Activated T-helper 1 cell treated with anti-CD3 and anti-CD28 coated beads, Interleukin-12 subunit alpha, Interleukin-12 subunit beta, Interleukin-2, Interleukin-4 antibody, amounts not matched to agents 30 ng/mL and 10 ng/mL and 1 ng/mL, durations not matched to agents 14 hours and 24 hours and 36 hours (primary cell): ENCODE measurements around the gene KIRREL3. TPM values are rescaled to one million over a fixed set of nuclear protein-coding genes. Genes with fewer than 3 reads are reported as not detected.

ENCODE experiments used
- DNase-seq: peaks from one replicate; pipeline ENCODE4 v3.0.0; 2021; ENCODE audit warnings: low spot score
- H3K27ac Mint-ChIP-seq: one replicate; pipeline ENCODE4 v1.8.0; 2021; ENCODE audit warnings: mild to moderate bottlenecking, mixed read lengths
- H3K27me3 Mint-ChIP-seq: one replicate; pipeline ENCODE4 v1.8.0; 2022; ENCODE audit warnings: mild to moderate bottlenecking, moderate library complexity, mixed read lengths; ENCODE audit not compliant: insufficient read depth
- H3K36me3 Mint-ChIP-seq: one replicate; pipeline ENCODE4 v1.8.0; 2021; ENCODE audit warnings: low read depth, mixed read lengths
- H3K4me1 Mint-ChIP-seq: one replicate; pipeline ENCODE4 v1.8.0; 2021; ENCODE audit warnings: low read depth, mixed read lengths
- H3K4me3 Mint-ChIP-seq: one replicate; pipeline ENCODE4 v1.8.0; 2021; ENCODE audit warnings: mild to moderate bottlenecking, moderate library complexity, mixed read lengths
- H3K9me3 Mint-ChIP-seq: one replicate; pipeline ENCODE4 v1.8.0; 2021; ENCODE audit warnings: mixed read lengths
- intact Hi-C: fragments of 100-400 bp; cut with micrococcal nuclease; formaldehyde crosslinking; loops from one replicate; pipeline ENCODE4 v1.15.1; 2024
- total RNA-seq: library from RNA; stranded (reverse); gene quantifications from 2 replicates; pipeline ENCODE4 v1.2.3, GENCODE V29; 2022

The KIRREL3 gene
- total RNA-seq, 1 donor from 2014 or later: not detected

DNA sequence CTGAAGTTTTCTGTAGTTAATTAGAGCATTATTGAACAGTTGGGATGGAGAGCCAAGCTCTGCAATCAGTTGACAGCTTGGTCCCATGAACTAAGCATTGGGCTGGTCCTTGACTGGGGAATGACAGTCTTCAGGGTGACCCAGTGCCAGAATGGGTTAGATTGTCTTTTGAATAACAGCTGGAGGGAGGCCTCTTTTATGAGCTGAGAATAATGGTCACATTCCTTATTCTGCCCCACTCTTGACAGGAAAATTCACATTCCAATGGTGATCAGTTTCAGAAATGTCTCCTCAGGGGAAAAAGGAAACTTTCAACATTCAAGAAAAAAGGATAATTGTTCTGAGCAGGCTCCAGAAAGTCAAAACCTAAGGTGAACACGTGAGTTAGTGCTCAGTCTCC lies 113.9 kb downstream of the KIRREL3 start:
- Mint-ChIP-seq H3K27me3 (peaks cover 4% of the 10 kb centered on the region), H3K36me3 (no peaks in the 10 kb centered on the region), H3K4me3 (no peak overlapping the region), H3K27ac (no peak overlapping the region), H3K9me3 (no peaks in the 10 kb centered on the region), H3K4me1 (no peaks in the 10 kb centered on the region)
- intact Hi-C loops: no loop called here
- DNase-seq: no peak

DNA sequence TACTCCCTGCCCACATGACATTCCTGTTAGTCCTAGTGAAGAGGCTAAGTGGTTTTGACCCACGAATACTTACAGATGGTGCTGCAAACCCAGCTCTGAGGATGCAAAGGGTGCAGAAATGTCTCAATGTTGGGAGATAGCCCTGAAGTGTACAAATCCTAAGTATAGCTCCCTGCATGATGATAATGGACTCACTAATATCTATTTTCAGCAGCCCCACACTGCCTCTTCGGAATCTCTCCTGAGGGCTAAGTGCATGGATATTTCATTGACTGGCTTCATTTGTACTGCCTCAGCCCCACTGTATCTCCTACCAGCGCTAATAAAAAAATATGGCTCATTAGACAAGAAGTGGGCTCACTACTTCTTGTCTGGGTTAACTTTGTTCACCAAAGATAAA lies 114.5 kb downstream of the KIRREL3 start:
- Mint-ChIP-seq H3K27me3 (peaks cover 4% of the 10 kb centered on the region), H3K9me3 (no peaks in the 10 kb centered on the region), H3K4me1 (no peaks in the 10 kb centered on the region), H3K27ac (no peak overlapping the region), H3K36me3 (no peaks in the 10 kb centered on the region), H3K4me3 (no peak overlapping the region)
- DNase-seq: no peak
- intact Hi-C loops: no loop called here

DNA sequence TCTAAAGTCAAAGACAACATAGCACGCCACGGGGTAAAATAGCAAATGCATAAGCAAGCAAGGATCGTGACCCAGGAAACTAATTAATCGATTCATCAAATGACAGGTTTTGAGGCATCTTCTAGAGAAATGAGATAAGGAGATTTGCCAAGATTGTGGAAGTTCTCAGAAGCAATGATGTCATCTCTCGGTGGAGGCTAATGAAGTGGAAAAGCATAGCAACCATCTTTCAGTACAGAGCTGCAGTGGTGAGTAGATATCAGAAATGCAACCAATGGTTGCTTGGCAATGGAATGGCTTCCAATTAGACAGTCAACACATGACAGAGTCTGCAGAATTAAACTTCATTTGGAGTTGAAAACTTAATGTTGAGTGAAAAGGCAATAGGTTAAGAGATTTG lies 116.0 kb downstream of the KIRREL3 start:
- Mint-ChIP-seq H3K4me3 (no peak overlapping the region), H3K9me3 (no peaks in the 10 kb centered on the region), H3K36me3 (no peaks in the 10 kb centered on the region), H3K4me1 (no peaks in the 10 kb centered on the region), H3K27me3 (peaks cover 4% of the 10 kb centered on the region), H3K27ac (no peak overlapping the region)
- intact Hi-C loops: no loop called here
- no peak for DNase-seq

DNA sequence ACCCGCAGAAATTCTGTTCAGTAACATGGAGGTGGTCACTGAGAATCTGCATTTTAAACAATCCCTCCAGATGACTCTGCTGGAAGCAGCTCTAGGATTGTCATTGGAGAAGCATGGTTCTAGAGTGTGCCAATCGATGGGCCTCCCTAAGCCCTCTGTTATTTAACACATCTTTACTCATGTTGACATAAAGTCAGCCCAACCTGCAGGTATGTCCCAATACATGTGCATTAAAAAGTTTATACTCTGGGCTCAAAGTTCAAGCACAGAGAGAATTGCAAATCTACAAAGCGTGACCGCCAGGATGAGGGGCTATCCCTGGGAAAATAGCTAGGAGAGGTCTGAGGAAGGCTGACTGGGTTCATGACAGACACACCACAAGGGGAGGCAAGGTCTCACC lies 116.4 kb downstream of the KIRREL3 start:
- DNase-seq: no peak

DNA sequence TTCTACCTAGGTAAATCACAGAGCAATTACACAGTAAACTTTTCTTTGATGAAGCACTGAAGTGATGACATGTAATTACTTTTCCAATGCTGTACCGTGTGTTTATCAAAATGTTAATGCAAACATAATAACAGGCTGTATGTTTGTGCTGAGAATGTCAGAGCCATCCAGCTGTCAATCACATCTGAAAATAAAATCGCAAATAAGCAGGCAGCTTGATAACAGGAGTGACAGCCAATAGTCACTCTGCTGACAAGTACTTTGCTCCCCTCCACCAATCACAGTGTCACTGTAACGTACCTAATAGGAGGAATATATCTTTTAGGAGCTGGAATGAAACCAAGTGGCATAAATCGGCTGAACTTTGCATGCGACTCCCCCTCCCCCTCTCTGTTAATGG lies 119.7 kb downstream of the KIRREL3 start:
- Mint-ChIP-seq H3K4me3 (no peak overlapping the region), H3K36me3 (no peaks in the 10 kb centered on the region), H3K9me3 (no peaks in the 10 kb centered on the region), H3K27me3 (peaks cover 4% of the 10 kb centered on the region), H3K4me1 (no peaks in the 10 kb centered on the region), H3K27ac (no peak overlapping the region)
- intact Hi-C loops: no loop called here
- DNase-seq: no peak

More for the DNA sequence above, 116.4 kb downstream of the KIRREL3 start:
- intact Hi-C loops: no loop called here
- Mint-ChIP-seq H3K4me1 (no peaks in the 10 kb centered on the region), H3K27me3 (peaks cover 4% of the 10 kb centered on the region), H3K9me3 (no peaks in the 10 kb centered on the region), H3K36me3 (no peaks in the 10 kb centered on the region), H3K27ac (no peak overlapping the region), H3K4me3 (no peak overlapping the region)

DNA sequence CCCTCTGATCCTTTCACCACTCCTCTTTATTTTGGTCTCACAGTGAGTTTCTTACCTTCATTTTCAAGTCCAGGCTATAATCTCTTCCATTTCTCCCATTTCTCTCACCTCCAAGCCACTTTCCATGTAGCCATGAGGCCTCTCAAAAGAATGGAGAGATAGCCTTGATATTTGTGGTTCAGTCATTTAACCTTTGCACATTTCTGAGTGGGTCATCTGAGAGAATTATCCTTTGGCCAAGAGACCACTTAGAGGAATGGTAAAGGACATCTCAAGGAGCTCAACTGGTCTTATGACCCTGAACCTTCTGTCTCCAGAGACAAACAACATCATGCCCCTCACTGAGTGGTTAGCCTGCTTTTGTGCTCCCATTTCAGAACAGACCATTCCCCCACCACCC lies 121.1 kb downstream of the KIRREL3 start:
- Mint-ChIP-seq H3K27ac (no peak overlapping the region), H3K36me3 (no peaks in the 10 kb centered on the region), H3K4me1 (no peaks in the 10 kb centered on the region), H3K27me3 (peaks cover 4% of the 10 kb centered on the region), H3K4me3 (no peak overlapping the region), H3K9me3 (no peaks in the 10 kb centered on the region)
- no peak for DNase-seq
- intact Hi-C loops: no loop called here

DNA sequence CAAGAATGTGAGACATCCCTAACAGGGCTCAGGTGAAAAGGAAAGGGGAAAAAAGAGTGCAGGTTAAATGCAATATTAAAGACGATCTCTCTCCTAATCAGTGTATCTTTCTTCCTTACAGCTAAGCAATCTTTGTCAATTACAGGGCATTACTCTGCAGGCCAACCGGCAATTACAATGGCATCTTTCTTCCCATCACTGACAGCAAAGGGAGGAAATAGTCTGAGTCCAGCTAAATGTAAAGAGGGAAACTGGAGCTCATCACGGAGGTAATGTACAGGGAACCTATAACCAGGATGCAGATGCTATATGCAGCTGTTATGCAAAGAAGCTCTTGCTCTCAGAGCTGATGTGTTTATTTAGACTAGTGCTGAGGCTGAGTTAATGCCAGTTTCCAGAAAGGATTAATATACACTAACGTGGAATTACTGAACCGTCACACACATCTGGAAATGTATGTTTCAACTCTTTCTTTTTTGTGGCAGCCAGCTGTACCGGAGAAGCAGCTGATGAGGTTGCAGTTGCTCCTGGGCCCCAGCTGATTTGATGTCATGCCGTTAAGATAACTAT lies 121.6 kb downstream of the KIRREL3 start:
- intact Hi-C loops: no loop called here
- Mint-ChIP-seq H3K27ac (no peak overlapping the region), H3K27me3 (peaks cover 4% of the 10 kb centered on the region), H3K9me3 (no peaks in the 10 kb centered on the region), H3K4me1 (no peaks in the 10 kb centered on the region), H3K4me3 (no peak overlapping the region), H3K36me3 (no peaks in the 10 kb centered on the region)
- DNase-seq: no peak

DNA sequence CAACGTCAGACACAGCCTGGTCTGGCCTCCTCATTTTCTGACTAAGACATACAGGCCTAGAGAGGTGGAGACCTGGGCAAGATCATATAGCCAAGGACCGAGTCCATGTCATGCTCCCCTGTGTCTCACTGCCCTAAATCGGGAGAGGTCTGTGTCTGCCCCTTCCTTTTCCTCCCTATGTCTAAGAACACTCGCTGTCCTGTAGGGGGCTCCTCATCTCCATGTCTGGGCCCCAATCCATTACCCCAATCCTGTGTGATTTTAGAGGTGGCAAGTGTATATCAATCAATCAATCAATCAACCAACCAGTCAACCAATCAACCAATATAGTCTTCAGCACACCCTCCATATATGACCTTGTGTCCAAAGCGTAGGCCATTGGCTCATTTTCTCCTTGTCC lies 125.7 kb downstream of the KIRREL3 start:
- H3K4me3 Mint-ChIP-seq: no peak overlapping the region
- DNase-seq: no peak
- intact Hi-C loops: no loop called here
- peaks cover 3% of the 10 kb centered on the region for H3K9me3 Mint-ChIP-seq
- H3K36me3 Mint-ChIP-seq: no peaks in the 10 kb centered on the region
- H3K4me1 Mint-ChIP-seq: no peaks in the 10 kb centered on the region
- peaks cover 3% of the 10 kb centered on the region for H3K27me3 Mint-ChIP-seq
- no peak overlapping the region for H3K27ac Mint-ChIP-seq

DNA sequence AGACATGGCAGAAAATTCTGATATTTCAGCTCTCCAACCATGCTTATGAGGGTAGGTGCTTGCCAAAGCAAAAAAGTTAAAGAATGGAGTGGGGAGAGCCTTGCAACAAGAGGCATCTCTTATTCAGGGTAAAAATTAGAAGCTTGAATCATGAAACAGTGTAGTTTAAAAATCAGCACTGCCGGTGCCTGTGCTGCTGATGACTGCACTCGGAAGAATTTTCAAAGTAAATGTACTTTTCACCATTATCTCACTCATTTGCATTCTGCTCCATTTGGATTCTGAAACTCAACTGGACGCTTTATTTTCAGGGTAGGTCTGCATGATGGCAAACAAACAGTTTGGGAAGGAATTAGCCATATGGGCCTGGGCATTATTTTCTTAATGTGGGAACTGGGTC lies 126.3 kb downstream of the KIRREL3 start:
- H3K36me3 Mint-ChIP-seq: no peaks in the 10 kb centered on the region
- H3K27me3 Mint-ChIP-seq: peaks cover 3% of the 10 kb centered on the region
- no peaks in the 10 kb centered on the region for H3K4me1 Mint-ChIP-seq
- intact Hi-C loops: no loop called here
- no peak for DNase-seq
- no peak overlapping the region for H3K27ac Mint-ChIP-seq
- H3K4me3 Mint-ChIP-seq: no peak overlapping the region
- H3K9me3 Mint-ChIP-seq: peaks cover 3% of the 10 kb centered on the region

DNA sequence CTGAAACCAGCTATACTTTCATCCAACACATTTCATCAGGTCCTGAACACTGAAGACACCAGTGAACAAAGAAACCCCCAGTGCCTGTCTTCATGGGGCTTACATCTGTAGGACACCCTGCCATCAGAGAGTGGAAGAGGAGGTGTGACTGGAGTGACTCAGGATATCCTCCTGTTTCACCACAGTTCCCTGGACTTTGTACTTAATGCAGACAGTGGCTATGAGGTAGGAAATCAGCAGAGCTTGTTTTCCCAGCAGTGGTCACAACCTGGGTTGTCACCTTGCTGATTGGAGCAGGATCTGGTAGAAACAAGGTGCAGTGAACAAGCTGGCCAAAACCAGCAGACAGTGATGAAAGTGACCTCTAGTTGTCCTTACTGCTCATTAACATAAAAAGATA lies 128.8 kb downstream of the KIRREL3 start:
- intact Hi-C loops: no loop called here
- no peak overlapping the region for H3K27ac Mint-ChIP-seq
- peaks cover 3% of the 10 kb centered on the region for H3K27me3 Mint-ChIP-seq
- no peak for DNase-seq
- H3K4me3 Mint-ChIP-seq: no peak overlapping the region
- H3K9me3 Mint-ChIP-seq: peaks cover 3% of the 10 kb centered on the region
- no peaks in the 10 kb centered on the region for H3K4me1 Mint-ChIP-seq
- no peaks in the 10 kb centered on the region for H3K36me3 Mint-ChIP-seq

DNA sequence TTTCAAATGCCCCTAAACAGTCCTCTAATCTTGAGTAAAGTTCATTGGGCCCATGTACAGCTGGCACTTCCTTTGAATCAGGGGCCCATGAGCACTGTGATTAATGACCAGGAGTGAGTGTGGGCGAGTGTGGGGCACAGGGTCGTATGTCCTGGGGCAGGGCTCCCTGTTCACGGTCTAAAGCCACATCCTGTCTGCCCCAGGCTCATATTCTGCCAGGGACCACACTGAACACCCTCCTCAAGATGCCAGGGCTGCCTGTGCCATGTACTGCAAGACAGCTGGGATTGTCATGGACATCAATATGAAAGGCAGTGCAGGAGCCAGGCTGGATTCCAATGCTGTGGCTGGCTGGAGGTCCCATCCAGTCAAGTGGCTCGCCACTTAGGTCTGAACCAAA lies 130.5 kb downstream of the KIRREL3 start:
- peaks cover 3% of the 10 kb centered on the region for H3K9me3 Mint-ChIP-seq
- intact Hi-C loops: no loop called here
- H3K36me3 Mint-ChIP-seq: no peaks in the 10 kb centered on the region
- peaks cover 3% of the 10 kb centered on the region for H3K27me3 Mint-ChIP-seq
- H3K4me1 Mint-ChIP-seq: no peaks in the 10 kb centered on the region
- no peak for DNase-seq
- H3K4me3 Mint-ChIP-seq: no peak overlapping the region
- no peak overlapping the region for H3K27ac Mint-ChIP-seq

DNA sequence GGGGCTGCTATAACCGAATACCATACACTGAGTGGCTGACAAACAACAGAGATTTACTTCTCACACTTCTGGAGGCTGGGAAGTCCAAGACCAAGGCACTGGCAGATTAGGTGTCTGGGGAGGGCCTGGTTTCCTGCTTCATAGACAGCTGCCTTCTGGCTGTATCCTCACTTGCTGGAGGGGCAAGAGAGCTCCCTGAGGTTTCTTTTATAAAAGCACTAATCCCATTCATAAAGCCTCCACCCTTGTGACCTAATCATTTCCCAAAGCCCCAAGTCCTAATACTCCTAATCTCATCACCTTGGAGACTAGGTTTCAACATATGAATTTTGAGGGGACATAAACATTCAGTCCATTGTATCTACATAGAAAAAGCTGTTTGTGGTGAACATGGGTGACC lies 131.8 kb downstream of the KIRREL3 start:
- Mint-ChIP-seq H3K27me3 (peaks cover under 1% of the 10 kb centered on the region), H3K4me1 (no peaks in the 10 kb centered on the region), H3K36me3 (no peaks in the 10 kb centered on the region), H3K4me3 (no peak overlapping the region), H3K9me3 (peaks cover 3% of the 10 kb centered on the region), H3K27ac (no peak overlapping the region)
- intact Hi-C loops: no loop called here
- DNase-seq: no peak

DNA sequence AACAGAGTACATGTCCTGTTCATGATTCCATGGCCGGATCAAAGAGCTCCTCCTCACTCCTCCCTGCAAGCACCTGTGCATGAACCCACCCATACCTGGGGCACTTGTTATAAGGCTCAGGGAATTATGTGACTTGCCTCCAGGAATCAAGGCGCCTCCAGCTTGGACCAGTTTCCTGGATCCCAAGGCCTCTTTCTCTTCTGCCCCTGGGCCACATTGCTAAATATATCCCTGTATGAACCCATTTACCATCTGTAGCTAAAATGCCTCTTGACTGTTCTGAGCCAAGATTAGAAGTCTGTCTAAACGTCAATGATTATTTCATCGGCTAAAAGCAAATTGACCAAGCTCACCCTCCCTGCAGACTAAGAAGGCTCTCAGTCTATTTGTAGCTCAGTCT lies 135.6 kb downstream of the KIRREL3 start:
- Mint-ChIP-seq H3K4me3 (no peak overlapping the region), H3K27ac (no peak overlapping the region), H3K4me1 (no peaks in the 10 kb centered on the region), H3K36me3 (no peaks in the 10 kb centered on the region), H3K9me3 (no peaks in the 10 kb centered on the region), H3K27me3 (no peaks in the 10 kb centered on the region)
- intact Hi-C loops: no loop called here
- no peak for DNase-seq

DNA sequence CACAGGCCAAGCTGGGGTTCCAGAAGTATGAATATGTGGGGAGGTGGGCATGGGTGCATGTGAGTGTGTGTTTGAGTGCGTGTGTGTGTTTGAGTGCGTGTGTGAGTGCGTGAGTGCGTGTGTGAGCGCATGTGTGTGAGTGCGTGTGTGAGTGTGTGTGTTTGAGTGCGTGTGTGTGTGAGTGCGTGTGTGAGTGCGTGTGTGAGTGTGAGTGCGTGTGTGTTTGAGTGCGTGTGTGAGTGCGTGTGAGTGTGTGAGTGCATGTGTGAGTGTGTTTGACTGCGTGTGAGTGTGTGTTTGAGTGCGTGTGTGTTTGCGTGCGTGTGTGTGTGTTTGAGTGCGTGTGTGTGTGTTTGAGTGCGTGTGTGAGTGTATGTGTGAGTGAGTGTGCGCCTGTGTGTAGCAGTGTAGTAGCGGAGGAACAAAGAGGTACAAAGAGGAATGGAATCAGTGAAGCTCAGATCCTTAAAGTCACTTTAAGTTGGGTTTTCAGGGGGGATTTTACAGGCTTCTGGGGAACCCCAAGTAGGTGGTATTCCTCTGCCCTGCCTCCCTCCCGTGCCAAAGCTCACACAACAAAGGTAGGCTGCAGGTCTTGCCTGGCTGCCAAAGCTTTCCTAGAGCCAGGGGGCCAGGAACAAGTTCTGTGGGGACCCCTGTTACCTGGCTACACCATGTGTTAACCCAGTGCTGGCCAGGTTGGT lies 137.1 kb downstream of the KIRREL3 start:
- no peak for DNase-seq
- no peaks in the 10 kb centered on the region for H3K4me1 Mint-ChIP-seq
- intact Hi-C loops: no loop called here
- no peaks in the 10 kb centered on the region for H3K36me3 Mint-ChIP-seq
- no peak overlapping the region for H3K27ac Mint-ChIP-seq
- H3K27me3 Mint-ChIP-seq: no peaks in the 10 kb centered on the region
- H3K9me3 Mint-ChIP-seq: no peaks in the 10 kb centered on the region
- H3K4me3 Mint-ChIP-seq: no peak overlapping the region
